Stimulated activated CD4-positive, alpha-beta T cell treated with anti-CD3 and anti-CD28 coated beads, TNF-alpha, amount 100 ng/mL, for 4 hours (primary cell): ENCODE measurements around the gene CHAF1A.

Experiments
- DNase-seq, 3 experiments: peaks; one replicate each; pipeline ENCODE4 v3.0.0-alpha.2; 2020; ENCODE audit warnings: low read depth in 3 of 3

CHAF1A gene

GRCh38 chr19:4367336-4367723 lies 35.1 kb upstream of the CHAF1A start:
- DNase-seq: no peak

GRCh38 chr19:4367781-4368127 lies 34.7 kb upstream of the CHAF1A start:
- DNase-seq: no peak

GRCh38 chr19:4368128-4368820 lies 34.2 kb upstream of the CHAF1A start:
- no peak for DNase-seq

GRCh38 chr19:4369109-4369887 lies 33.1 kb upstream of the CHAF1A start:
- DNase-seq: peak; percentile 32 to 43 (median 33)

GRCh38 chr19:4369888-4370260 lies 32.6 kb upstream of the CHAF1A start:
- DNase-seq: peak; percentile 55 to 64 (median 62)

- no peak for DNase-seq
These were observed 31.9 kb upstream of the CHAF1A start for GRCh38 chr19:4370418-4371041.

GRCh38 chr19:4371247-4372164 lies 30.9 kb upstream of the CHAF1A start:
- DNase-seq: no peak

GRCh38 chr19:4372165-4373012 lies 30.1 kb upstream of the CHAF1A start:
- DNase-seq: no peak

GRCh38 chr19:4373013-4373367 lies 29.4 kb upstream of the CHAF1A start:
- DNase-seq: no peak

- DNase-seq: no peak
These were observed 28.6 kb upstream of the CHAF1A start for GRCh38 chr19:4373601-4374497.

GRCh38 chr19:4374498-4375163 lies 27.8 kb upstream of the CHAF1A start:
- no peak for DNase-seq

GRCh38 chr19:4375164-4376027 lies 27.0 kb upstream of the CHAF1A start:
- no peak for DNase-seq

- no peak for DNase-seq
These were observed 26.3 kb upstream of the CHAF1A start for GRCh38 chr19:4376028-4376670.

GRCh38 chr19:4376671-4376990 lies 25.8 kb upstream of the CHAF1A start:
- no peak for DNase-seq

- no peak for DNase-seq
These were observed 25.3 kb upstream of the CHAF1A start for GRCh38 chr19:4376991-4377781.

- DNase-seq: no peak
These were observed 23.6 kb upstream of the CHAF1A start for GRCh38 chr19:4378886-4379285.
